ENCODE results near the gene F2RL2.

DNA sequence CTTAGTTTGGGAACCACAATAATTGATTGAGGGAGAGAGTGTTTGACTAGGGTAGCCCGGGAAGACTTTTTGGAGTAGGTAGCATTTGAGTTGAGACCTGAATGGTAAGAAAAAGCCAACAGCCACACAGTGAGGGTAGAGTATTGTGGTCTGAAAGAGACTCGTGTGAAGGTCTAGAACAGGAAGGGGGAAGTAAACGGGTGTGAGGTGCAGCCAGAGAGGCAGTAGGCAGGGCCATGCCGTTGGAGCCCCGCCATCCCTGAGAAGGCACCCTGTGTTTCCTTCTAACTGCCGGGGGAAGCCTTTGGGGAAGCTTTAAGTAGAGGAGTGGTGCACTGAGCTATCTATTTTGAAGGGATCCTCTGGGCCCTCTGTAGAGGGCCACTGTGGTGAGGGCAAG is 3.5 kb upstream of the F2RL2 start:
- TF ChIP-seq POLR2AphosphoS5 (IDR thresholded peaks at IDR 0.05) (no peak), POLR2A (IDR thresholded peaks at IDR 0.05) (no peak), EP300 (IDR thresholded peaks at IDR 0.05) (no peak)
- TF ChIP-seq, protein P1, sequence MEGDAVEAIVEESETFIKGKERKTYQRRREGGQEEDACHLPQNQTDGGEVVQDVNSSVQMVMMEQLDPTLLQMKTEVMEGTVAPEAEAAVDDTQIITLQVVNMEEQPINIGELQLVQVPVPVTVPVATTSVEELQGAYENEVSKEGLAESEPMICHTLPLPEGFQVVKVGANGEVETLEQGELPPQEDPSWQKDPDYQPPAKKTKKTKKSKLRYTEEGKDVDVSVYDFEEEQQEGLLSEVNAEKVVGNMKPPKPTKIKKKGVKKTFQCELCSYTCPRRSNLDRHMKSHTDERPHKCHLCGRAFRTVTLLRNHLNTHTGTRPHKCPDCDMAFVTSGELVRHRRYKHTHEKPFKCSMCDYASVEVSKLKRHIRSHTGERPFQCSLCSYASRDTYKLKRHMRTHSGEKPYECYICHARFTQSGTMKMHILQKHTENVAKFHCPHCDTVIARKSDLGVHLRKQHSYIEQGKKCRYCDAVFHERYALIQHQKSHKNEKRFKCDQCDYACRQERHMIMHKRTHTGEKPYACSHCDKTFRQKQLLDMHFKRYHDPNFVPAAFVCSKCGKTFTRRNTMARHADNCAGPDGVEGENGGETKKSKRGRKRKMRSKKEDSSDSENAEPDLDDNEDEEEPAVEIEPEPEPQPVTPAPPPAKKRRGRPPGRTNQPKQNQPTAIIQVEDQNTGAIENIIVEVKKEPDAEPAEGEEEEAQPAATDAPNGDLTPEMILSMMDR (IDR thresholded peaks at IDR 0.05): no peak
